Fibroblast of pulmonary artery (primary cell): ENCODE data around the gene DBNDD2.

ENCODE experiments used
- DNase-seq: peaks from one replicate; pipeline ENCODE4 v3.0.0-alpha.2; 2010; ENCODE audit warnings: low read depth
- H3K4me3 ChIP-seq: replicated peaks from 2 replicates; pipeline ENCODE4 v1.5.1; 2011; ENCODE audit warnings: low read depth, mild to moderate bottlenecking, control low read depth, low read length, moderate library complexity
- CTCF ChIP-seq: IDR thresholded peaks from 2 replicates; pipeline ENCODE4 v1.5.1; 2011; ENCODE audit warnings: mild to moderate bottlenecking, control low read depth, low read length, inconsistent platforms; ENCODE audit errors: missing control alignments

Gene DBNDD2

GRCh38 chr20:45365444-45365970 is 42.6 kb upstream of the DBNDD2 start:
- no peak overlapping the region for H3K4me3 ChIP-seq
- no peak for DNase-seq
- no peak for TF ChIP-seq CTCF

GRCh38 chr20:45366192-45366591 is 41.9 kb upstream of the DBNDD2 start:
- no peak for DNase-seq
- TF ChIP-seq CTCF, result no peak
- no peak overlapping the region for H3K4me3 ChIP-seq

DNA sequence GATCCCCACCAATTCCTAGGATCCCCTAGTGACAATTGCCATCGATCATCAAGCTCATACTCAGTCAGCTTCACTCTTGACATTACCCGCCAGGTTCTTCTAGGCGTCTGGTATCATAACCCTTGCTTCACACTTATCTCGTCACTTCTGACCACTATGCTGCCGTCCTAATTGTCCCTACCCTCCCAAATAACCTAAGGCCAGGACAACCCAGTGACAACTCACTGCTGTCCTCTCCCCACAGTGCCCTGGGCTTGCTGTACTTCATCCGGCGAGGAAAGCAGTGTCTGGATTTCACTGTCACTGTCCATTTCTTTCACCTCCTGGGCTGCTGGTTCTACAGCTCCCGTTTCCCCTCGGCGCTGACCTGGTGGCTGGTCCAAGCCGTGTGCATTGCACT is 41.5 kb upstream of the DBNDD2 start:
- no peak for TF ChIP-seq CTCF
- DNase-seq, result no peak
- H3K4me3 ChIP-seq, result no peak overlapping the region

DNA sequence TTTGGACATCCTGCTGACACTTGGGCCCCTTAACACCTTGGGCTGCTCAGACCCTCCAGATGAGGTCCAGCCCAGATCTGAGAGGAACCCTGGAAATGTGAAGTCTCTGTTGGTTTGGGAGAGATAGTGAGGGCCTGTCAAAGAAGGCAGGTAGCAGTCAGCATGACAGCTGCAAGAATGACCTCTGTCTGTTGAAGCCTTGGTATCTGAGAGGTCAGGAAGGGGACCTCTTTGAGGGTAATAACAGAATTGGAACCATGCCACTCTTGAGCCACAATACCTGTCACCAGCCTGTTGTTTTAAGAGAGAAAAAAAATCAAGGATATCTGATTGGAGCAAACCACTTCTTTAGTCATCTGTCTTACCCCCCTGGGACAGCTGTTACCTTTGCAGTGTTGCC is 41.0 kb upstream of the DBNDD2 start:
- no peak for DNase-seq
- no peak overlapping the region for H3K4me3 ChIP-seq
- TF ChIP-seq CTCF, result no peak

DNA sequence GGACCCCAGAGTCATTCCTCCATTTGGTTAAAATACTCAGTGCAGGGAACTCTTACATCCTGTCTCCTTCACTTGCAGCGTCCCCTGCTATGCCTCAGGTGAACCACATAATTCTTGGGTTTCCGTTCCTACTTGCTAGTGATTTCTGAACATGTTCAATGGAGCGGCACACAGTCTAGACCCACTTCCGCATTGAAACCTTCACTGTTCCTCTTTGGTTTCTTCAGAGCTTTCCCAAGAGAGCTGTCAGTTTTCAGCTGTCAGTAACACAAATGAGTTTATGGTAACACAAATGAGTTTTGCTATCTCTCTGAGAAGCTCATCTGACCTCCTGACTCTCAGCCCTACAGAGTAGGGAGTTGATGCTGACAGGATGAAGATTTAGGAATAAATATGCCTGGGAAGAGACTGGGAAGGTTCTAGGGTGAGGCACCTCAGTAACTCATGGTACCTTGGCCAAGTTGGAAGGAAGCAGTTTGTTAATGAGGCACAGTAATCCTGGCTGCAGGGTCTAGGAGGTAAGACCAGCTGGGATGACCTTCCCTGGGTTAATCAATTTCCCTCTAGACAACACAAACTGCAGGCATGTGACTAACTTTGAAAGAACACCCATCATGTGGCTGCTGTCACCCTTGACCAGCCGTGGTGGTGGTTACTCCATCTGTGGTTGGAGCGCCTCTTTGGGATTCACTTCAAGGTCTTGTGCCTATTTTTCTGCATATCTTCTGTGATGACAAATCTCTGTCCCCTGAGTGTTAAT is 39.7 kb upstream of the DBNDD2 start:
- no peak overlapping the region for H3K4me3 ChIP-seq
- TF ChIP-seq CTCF, result no peak
- no peak for DNase-seq

DNA sequence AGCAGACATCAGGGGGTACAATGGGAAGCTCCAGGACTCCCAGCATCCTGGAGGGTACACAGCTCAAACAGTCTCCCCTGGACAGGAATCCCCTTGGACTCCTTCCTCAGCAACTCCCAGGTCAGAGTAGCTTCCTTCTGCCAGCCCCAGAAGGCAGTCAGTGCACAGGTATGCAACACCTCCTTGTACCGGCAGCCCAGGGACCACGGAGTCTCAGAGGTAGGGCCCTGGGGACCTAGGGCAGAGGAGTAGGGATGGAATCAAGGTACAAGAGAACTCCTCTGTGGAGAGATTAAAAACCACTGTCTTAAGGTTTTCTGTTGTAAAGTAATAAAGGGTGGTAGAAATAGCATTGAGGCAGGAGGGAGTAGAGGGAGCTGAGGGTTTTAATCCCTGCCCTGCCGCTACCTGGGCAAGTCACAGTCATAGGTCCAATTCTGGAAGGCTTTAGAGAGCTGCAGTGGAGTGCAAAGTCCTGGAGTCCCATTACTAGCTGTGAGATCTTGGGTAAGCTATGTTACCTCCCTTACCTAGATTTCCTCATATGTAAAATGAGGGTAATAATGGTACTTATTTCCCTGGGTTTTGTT is 37.4 kb upstream of the DBNDD2 start:
- TF ChIP-seq CTCF, result no peak
- DNase-seq, result no peak
- no peak overlapping the region for H3K4me3 ChIP-seq
